Activated naive CD8-positive, alpha-beta T cell treated with anti-CD3 and anti-CD28 coated beads, Interleukin-2, amount 50 U/mL, for 16 hours (primary cell): ENCODE measurements around the gene CD180.
"Not testable (repeated sequence)": the region's sequence is repeated elsewhere in the genome, so short reads cannot be mapped to it uniquely, and the experiment has no call there.

ENCODE experiments used
- DNase-seq: peaks from one replicate; pipeline ENCODE4 v3.0.0-alpha.2; 2020; ENCODE audit warnings: low read depth, low spot score

The CD180 gene

GRCh38 chr5:67188274-67189078 is 8.1 kb downstream of the CD180 start:
- DNase-seq: no peak

GRCh38 chr5:67187006-67187715 is 9.4 kb downstream of the CD180 start:
- no peak for DNase-seq

- DNase-seq: no peak
Measured at GRCh38 chr5:67183859-67184258, 12.7 kb downstream of the CD180 start.

- DNase-seq: no peak
Measured at GRCh38 chr5:67182301-67182790, 14.3 kb downstream of the CD180 start.

GRCh38 chr5:67181648-67182221 is 14.9 kb downstream of the CD180 start:
- no peak for DNase-seq

GRCh38 chr5:67179697-67180361 is 16.8 kb downstream of the CD180 start:
- DNase-seq: no peak

- no peak for DNase-seq
Measured at GRCh38 chr5:67178966-67179365, 17.6 kb downstream of the CD180 start.

GRCh38 chr5:67178085-67178484 is 18.5 kb downstream of the CD180 start:
- DNase-seq: no peak

GRCh38 chr5:67176936-67177335 is 19.7 kb downstream of the CD180 start:
- no peak for DNase-seq

GRCh38 chr5:67173959-67174358 is 22.6 kb downstream of the CD180 start:
- DNase-seq: no peak

GRCh38 chr5:67173351-67173750 is 23.2 kb downstream of the CD180 start:
- DNase-seq: not testable (repeated sequence)

- no peak for DNase-seq
Measured at GRCh38 chr5:67170767-67171166, 25.8 kb downstream of the CD180 start.

GRCh38 chr5:67168069-67168468 is 28.5 kb downstream of the CD180 start:
- no peak for DNase-seq

GRCh38 chr5:67166460-67167285 is 29.9 kb downstream of the CD180 start:
- DNase-seq: no peak

- peak; percentile 58 for DNase-seq
Measured at GRCh38 chr5:67165526-67166459, 30.8 kb downstream of the CD180 start.

- DNase-seq: no peak
Measured at GRCh38 chr5:67164856-67165525, 31.6 kb downstream of the CD180 start.

- no peak for DNase-seq
Measured at GRCh38 chr5:67163863-67164595, 32.6 kb downstream of the CD180 start.

GRCh38 chr5:67163231-67163756 is 33.3 kb downstream of the CD180 start:
- DNase-seq: no peak
